AG04450 (cell line): Measurements from ENCODE around the gene NEDD4L. TPM values are rescaled to one million over a fixed set of nuclear protein-coding genes. Genes with fewer than 3 reads are reported as not detected.

Experiments used
- CTCF ChIA-PET: fragments of 300-600, 350-600 bp; formaldehyde crosslinking; extraction: SDS; loops from one replicate; lab custom pipeline; 2022; ENCODE audit warnings: antibody characterized with exemption, inconsistent platforms; lab: Charles Lee
- POLR2A ChIA-PET: fragments of 350-600 bp; formaldehyde crosslinking; extraction: SDS; loops from one replicate; lab custom pipeline; 2021; ENCODE audit warnings: antibody characterized with exemption, inconsistent platforms; lab: Yijun Ruan, JAX
- DNase-seq: peaks from one replicate; pipeline ENCODE4 v3.0.0-alpha.2; 2011; ENCODE audit warnings: low read depth, low spot score
- H3K27ac ChIP-seq: one replicate; pipeline ENCODE4 v1.5.1; 2012; ENCODE audit warnings: low read depth, low read length, control low read depth
- H3K27me3 ChIP-seq: one replicate; pipeline ENCODE4 v1.6.0; 2012; ENCODE audit warnings: low read length; ENCODE audit not compliant: control insufficient read depth, insufficient read depth
- H3K4me3 ChIP-seq: 2 replicates; pipeline ENCODE4 v1.5.1; 2011; ENCODE audit warnings: mild to moderate bottlenecking, low read depth, low read length, control low read depth
- H3K9me3 ChIP-seq: 2 replicates; pipeline ENCODE4 v1.5.1; 2012; ENCODE audit warnings: low read length; ENCODE audit not compliant: control insufficient read depth, insufficient read depth
- polyA plus RNA-seq: library from polyadenylated mRNA; depleted of rRNA; stranded (reverse); fragments of >200 nt; gene quantifications from 2 replicates; pipeline ENCODE4 v1.2.3, GENCODE V29; 2011
- TF ChIP-seq, protein P1 (sequence below): IDR thresholded peaks from 2 replicates; pipeline ENCODE4 v1.5.1; 2011; ENCODE audit warnings: low read depth, low read length, control low read depth, inconsistent platforms

The NEDD4L gene
- polyA plus RNA-seq, 1 experiment = 15.0 TPM

- Histone ChIP-seq H3K4me3 (no peak overlapping the region), H3K27ac (no peak overlapping the region), H3K27me3 (no peaks in the 10 kb centered on the region), H3K9me3 (no peaks in the 10 kb centered on the region; the same call in 1 of the 2 replicates)
- DNase-seq = no peak
- ChIA-PET CTCF (no interaction called here), POLR2A (no interaction called here)
- TF ChIP-seq, protein P1, sequence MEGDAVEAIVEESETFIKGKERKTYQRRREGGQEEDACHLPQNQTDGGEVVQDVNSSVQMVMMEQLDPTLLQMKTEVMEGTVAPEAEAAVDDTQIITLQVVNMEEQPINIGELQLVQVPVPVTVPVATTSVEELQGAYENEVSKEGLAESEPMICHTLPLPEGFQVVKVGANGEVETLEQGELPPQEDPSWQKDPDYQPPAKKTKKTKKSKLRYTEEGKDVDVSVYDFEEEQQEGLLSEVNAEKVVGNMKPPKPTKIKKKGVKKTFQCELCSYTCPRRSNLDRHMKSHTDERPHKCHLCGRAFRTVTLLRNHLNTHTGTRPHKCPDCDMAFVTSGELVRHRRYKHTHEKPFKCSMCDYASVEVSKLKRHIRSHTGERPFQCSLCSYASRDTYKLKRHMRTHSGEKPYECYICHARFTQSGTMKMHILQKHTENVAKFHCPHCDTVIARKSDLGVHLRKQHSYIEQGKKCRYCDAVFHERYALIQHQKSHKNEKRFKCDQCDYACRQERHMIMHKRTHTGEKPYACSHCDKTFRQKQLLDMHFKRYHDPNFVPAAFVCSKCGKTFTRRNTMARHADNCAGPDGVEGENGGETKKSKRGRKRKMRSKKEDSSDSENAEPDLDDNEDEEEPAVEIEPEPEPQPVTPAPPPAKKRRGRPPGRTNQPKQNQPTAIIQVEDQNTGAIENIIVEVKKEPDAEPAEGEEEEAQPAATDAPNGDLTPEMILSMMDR = no peak
Observed at GRCh38 chr18:58087928-58088690, 44.1 kb downstream of the NEDD4L start.

- TF ChIP-seq, protein P1 = no peak
- no peak for DNase-seq
- no peak overlapping the region for H3K4me3 ChIP-seq
- peaks cover 2% of the 10 kb centered on the region for H3K27me3 ChIP-seq
- no peaks in the 10 kb centered on the region; the same call in 1 of the 2 replicates for H3K9me3 ChIP-seq
- no peak overlapping the region for H3K27ac ChIP-seq
- ChIA-PET CTCF (no interaction called here), POLR2A (no interaction called here)
Observed at GRCh38 chr18:58088691-58089065, 44.7 kb downstream of the NEDD4L start.

- TF ChIP-seq, protein P1 = no peak
- ChIA-PET POLR2A (no interaction called here), CTCF (no interaction called here)
- Histone ChIP-seq H3K27ac (no peak overlapping the region), H3K4me3 (no peak overlapping the region), H3K9me3 (no peaks in the 10 kb centered on the region), H3K27me3 (peaks cover 2% of the 10 kb centered on the region)
- DNase-seq = no peak
Observed at GRCh38 chr18:58091099-58091611, 47.1 kb downstream of the NEDD4L start.

GRCh38 chr18:58093311-58093803 is 49.3 kb downstream of the NEDD4L start:
- H3K27ac ChIP-seq = no peak overlapping the region
- H3K9me3 ChIP-seq = no peaks in the 10 kb centered on the region
- H3K4me3 ChIP-seq = no peak overlapping the region
- peaks cover 2% of the 10 kb centered on the region for H3K27me3 ChIP-seq
- ChIA-PET CTCF (no interaction called here), POLR2A (no interaction called here)
- TF ChIP-seq, protein P1 = no peak
- DNase-seq = no peak

- no peak overlapping the region for H3K4me3 ChIP-seq
- no peaks in the 10 kb centered on the region for H3K9me3 ChIP-seq
- TF ChIP-seq, protein P1 = no peak
- no peak overlapping the region for H3K27ac ChIP-seq
- peaks cover 2% of the 10 kb centered on the region for H3K27me3 ChIP-seq
- ChIA-PET CTCF (interaction anchor here (1.5 to 1.6 kb wide), 2 partner anchors 27 to 51 kb away, joined by 4 to 6 read pairs; partner anchors contain the start of gene NEDD4L), POLR2A (no interaction called here)
- no peak for DNase-seq
Observed at GRCh38 chr18:58095222-58095621, 51.2 kb downstream of the NEDD4L start.
